Prostate gland (tissue), 2 donors: ENCODE measurements around the gene TSR3.
A peak's percentile ranks its signal among the peaks of the same experiment; 100 is the strongest.

Experiments used
- POLR2AphosphoS5 ChIP-seq: sonication (generic); formaldehyde crosslinking; IDR thresholded peaks from one replicate; pipeline ENCODE4 v1.6.1; 2017; ENCODE audit warnings: antibody characterized with exemption
- TF ChIP-seq, protein P1 (sequence below), 4 experiments: fragments of 200-600 bp in 2 of 4; fragments of 450-650 bp in 2 of 4; sonication (generic) in 2 of 4; IDR thresholded peaks; 1 replicate in 3 of 4; 2 replicates in 1 of 4; pipeline ENCODE4 v1.5.1; 2016 to 2019; ENCODE audit warnings: antibody characterized with exemption in 4 of 4, mild to moderate bottlenecking in 2 of 4, moderate library complexity in 2 of 4

DNA sequence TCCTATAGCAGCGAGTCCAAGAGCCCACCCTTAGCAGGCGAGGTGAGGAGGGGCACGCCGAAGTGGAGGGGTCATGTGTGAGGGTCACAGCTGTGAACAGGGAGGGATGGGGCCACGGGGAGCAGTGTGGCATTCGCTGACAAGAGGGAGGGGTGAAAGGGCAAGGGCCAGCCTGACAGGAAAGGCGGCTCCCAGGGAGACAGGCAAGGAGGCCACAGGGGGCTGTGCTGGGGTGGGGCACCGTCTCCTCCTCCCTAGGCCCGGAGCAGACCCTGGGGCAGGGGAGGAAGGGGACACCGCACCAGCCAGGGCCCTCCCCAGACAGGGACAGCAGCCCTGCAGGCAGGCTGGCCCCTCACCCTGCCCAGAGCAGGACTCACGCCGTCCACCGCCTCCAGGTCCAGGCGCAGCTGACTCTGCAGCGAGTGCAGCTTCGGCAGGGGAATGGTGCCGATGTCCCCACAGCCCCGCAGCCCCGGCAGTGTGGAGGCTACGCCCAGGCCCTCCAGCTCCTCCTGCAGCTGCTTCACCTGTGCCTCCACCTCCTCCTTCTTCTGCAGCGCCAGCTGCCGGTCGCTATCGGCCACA, 15.1 kb upstream of the TSR3 start:
- TF ChIP-seq POLR2AphosphoS5, result no peak
- TF ChIP-seq, protein P1, sequence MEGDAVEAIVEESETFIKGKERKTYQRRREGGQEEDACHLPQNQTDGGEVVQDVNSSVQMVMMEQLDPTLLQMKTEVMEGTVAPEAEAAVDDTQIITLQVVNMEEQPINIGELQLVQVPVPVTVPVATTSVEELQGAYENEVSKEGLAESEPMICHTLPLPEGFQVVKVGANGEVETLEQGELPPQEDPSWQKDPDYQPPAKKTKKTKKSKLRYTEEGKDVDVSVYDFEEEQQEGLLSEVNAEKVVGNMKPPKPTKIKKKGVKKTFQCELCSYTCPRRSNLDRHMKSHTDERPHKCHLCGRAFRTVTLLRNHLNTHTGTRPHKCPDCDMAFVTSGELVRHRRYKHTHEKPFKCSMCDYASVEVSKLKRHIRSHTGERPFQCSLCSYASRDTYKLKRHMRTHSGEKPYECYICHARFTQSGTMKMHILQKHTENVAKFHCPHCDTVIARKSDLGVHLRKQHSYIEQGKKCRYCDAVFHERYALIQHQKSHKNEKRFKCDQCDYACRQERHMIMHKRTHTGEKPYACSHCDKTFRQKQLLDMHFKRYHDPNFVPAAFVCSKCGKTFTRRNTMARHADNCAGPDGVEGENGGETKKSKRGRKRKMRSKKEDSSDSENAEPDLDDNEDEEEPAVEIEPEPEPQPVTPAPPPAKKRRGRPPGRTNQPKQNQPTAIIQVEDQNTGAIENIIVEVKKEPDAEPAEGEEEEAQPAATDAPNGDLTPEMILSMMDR (IDR thresholded peaks at IDR 0.05), result peak in 1 of 4 experiments; percentile 43
